Mesenchymal stem cell (in vitro differentiated cells and primary cell): ENCODE measurements around the gene TOX2.

Experiments used
- DNase-seq: peaks from one replicate; pipeline ENCODE4 v3.0.0-alpha.2; 2013
- H2AFZ ChIP-seq: one replicate; pipeline ENCODE4 v1.6.1; 2013; ENCODE audit warnings: low read depth, mild to moderate bottlenecking, control low read depth, inconsistent platforms, low read length, moderate library complexity
- H2AK5ac ChIP-seq: 2 replicates; pipeline ENCODE4 v1.6.1; 2013; ENCODE audit warnings: low read length, moderate library complexity, mild to moderate bottlenecking, inconsistent platforms; ENCODE audit not compliant: severe bottlenecking
- H2BK120ac ChIP-seq: one replicate; pipeline ENCODE4 v1.6.1; 2013; ENCODE audit warnings: low read depth, mild to moderate bottlenecking, inconsistent platforms, low read length, moderate library complexity
- H2BK12ac ChIP-seq, 2 experiments: one replicate each; pipeline ENCODE4 v1.6.1; 2013; ENCODE audit warnings: inconsistent platforms in 2 of 2, low read length in 2 of 2, mild to moderate bottlenecking in 2 of 2, moderate library complexity in 2 of 2, control low read depth in 1 of 2
- H2BK15ac ChIP-seq: one replicate; pipeline ENCODE4 v1.6.1; 2013; ENCODE audit warnings: mild to moderate bottlenecking, low read depth, inconsistent platforms; ENCODE audit not compliant: poor library complexity, severe bottlenecking
- H2BK5ac ChIP-seq: 2 replicates; pipeline ENCODE4 v1.6.1; 2013; ENCODE audit warnings: low read depth, mild to moderate bottlenecking, low read length, control low read depth, inconsistent platforms; ENCODE audit not compliant: poor library complexity, severe bottlenecking
- H3K14ac ChIP-seq, 2 experiments: one replicate each; pipeline ENCODE4 v1.6.1; 2013; ENCODE audit warnings: inconsistent platforms in 2 of 2, low read length in 2 of 2, control low read depth in 1 of 2, mild to moderate bottlenecking in 1 of 2, moderate library complexity in 1 of 2
- H3K18ac ChIP-seq, 2 experiments: one replicate each; pipeline ENCODE4 v1.6.1; 2013; ENCODE audit warnings: inconsistent platforms in 2 of 2, low read length in 2 of 2, control low read depth in 1 of 2, low read depth in 1 of 2, mild to moderate bottlenecking in 1 of 2
- H3K23ac ChIP-seq, 2 experiments: one replicate each; pipeline ENCODE4 v1.6.1; 2013; ENCODE audit warnings: inconsistent platforms in 2 of 2, low read length in 2 of 2, mild to moderate bottlenecking in 2 of 2, moderate library complexity in 2 of 2, control low read depth in 1 of 2
- H3K27ac ChIP-seq: 2 replicates; pipeline ENCODE4 v1.5.1; 2013; ENCODE audit warnings: mild to moderate bottlenecking, moderate library complexity, low read length, control low read depth, inconsistent platforms; ENCODE audit not compliant: poor library complexity, severe bottlenecking
- H3K27me3 ChIP-seq, 2 experiments: 2 replicates each; pipeline versions ENCODE4 v1.6.1 to v1.7.0; 2013; ENCODE audit warnings: low read length in 2 of 2, mild to moderate bottlenecking in 2 of 2, moderate library complexity in 2 of 2, control low read depth in 1 of 2, inconsistent platforms in 1 of 2; ENCODE audit not compliant: control insufficient read depth in 1 of 2, insufficient read depth in 1 of 2
- H3K36me3 ChIP-seq, 2 experiments: 2 replicates each; pipeline versions ENCODE4 v1.6.1 to v1.7.0; 2013; ENCODE audit warnings: low read length in 2 of 2, control low read depth in 1 of 2, inconsistent platforms in 1 of 2, low read depth in 1 of 2, mild to moderate bottlenecking in 1 of 2; ENCODE audit not compliant: insufficient read depth in 2 of 2, control insufficient read depth in 1 of 2
- H3K4ac ChIP-seq, 2 experiments: one replicate each; pipeline ENCODE4 v1.6.1; 2013; ENCODE audit warnings: inconsistent platforms in 2 of 2, low read length in 2 of 2, mild to moderate bottlenecking in 2 of 2, moderate library complexity in 2 of 2, control low read depth in 1 of 2, low read depth in 1 of 2
- H3K4me1 ChIP-seq: 2 replicates; pipeline ENCODE4 v1.6.1; 2013; ENCODE audit warnings: low read depth, low read length, control low read depth; ENCODE audit not compliant: control insufficient read depth, insufficient read depth
- H3K4me2 ChIP-seq: 2 replicates; pipeline ENCODE4 v1.6.1; 2013; ENCODE audit warnings: low read length, mild to moderate bottlenecking, inconsistent platforms; ENCODE audit not compliant: poor library complexity, severe bottlenecking
- H3K4me3 ChIP-seq, 2 experiments: 2 replicates each; pipeline versions ENCODE4 v1.5.1 to v1.7.0; 2013; ENCODE audit warnings: low read length in 2 of 2, mild to moderate bottlenecking in 2 of 2, control low read depth in 1 of 2, low read depth in 1 of 2; ENCODE audit not compliant: insufficient read depth in 1 of 2
- H3K79me1 ChIP-seq: replicated peaks from 2 replicates; pipeline ENCODE4 v1.6.1; 2013; ENCODE audit warnings: mild to moderate bottlenecking, control low read depth, low read length, inconsistent platforms; ENCODE audit not compliant: poor library complexity, severe bottlenecking
- H3K9ac ChIP-seq: 2 replicates; pipeline ENCODE4 v1.7.0; 2013; ENCODE audit warnings: mild to moderate bottlenecking, low read length, moderate library complexity
- H3K9me3 ChIP-seq: 2 replicates; pipeline ENCODE4 v1.7.0; 2013; ENCODE audit warnings: mild to moderate bottlenecking, low read length; ENCODE audit not compliant: control insufficient read depth
- H4K8ac ChIP-seq: one replicate; pipeline ENCODE4 v1.6.1; 2013; ENCODE audit warnings: inconsistent platforms, mild to moderate bottlenecking, low read length, moderate library complexity
- H4K91ac ChIP-seq: one replicate; pipeline ENCODE4 v1.6.1; 2013; ENCODE audit warnings: mild to moderate bottlenecking, low read length, inconsistent platforms
- WGBS: methylation state at CpG from one replicate; pipeline ENCODE4 v1.1.7; 2013; ENCODE audit warnings: mixed read lengths; 5-methylcytosine and 5-hydroxymethylcytosine counted together

Gene TOX2

DNA sequence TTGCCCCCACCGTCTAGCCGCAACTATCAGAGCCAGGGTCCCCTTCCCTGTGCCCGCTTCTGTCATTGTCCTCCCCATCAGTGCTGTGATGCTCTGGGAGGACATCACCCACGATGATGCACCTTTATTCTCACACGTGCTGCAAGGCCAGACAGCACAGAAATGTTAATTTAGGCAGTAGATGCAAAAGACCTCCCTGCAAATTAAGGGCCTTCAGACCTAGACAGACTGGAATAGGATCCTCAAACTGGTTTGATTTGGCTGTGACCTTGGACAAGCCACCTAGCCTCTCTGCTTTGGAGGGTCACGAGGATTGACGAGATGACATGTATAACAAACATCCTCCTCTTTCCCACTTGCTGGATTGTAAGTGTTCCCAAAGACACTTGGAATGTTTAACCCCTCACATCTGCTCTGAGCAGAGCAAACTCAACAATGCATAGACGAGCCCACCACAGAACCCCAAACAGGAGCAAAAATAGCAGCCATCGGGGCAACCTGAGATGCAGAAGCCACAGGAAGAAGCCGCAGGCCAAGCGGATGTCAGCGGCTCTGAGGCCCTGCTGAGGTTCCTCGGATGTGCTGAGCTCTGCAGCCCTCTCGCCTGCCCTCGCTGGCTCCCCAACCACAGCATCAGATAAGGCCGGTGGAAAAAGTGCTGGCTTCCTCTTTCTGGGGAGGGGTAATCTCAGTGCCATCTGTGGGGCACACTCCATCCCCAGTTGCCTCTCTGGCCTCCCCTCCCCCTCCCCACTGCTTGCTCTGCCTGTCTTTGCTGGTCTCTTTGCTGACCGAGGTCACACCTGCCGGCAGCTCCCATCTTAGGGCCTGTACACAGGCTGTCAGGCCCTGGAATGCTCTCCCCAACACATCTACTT, 35.3 kb downstream of the TOX2 start:
- H3K27ac ChIP-seq, result no peak overlapping the region
- no peak overlapping the region for H3K23ac ChIP-seq
- peak overlapping the region; percentile 44 for H2BK15ac ChIP-seq
- H3K4ac ChIP-seq, result peak overlapping the region; percentile 73 to 90
- no peak overlapping the region for H3K4me2 ChIP-seq
- WGBS, result 30% methylated on average over 18 of the region's 18 CpGs
- no peaks in the 10 kb centered on the region for H3K9me3 ChIP-seq
- peak overlapping the region in 1 of 2 experiments; percentile 5 for H3K14ac ChIP-seq
- peak overlapping the region; percentile 39 for H2BK120ac ChIP-seq
- H4K91ac ChIP-seq, result peak overlapping the region; percentile 70
- H2AK5ac ChIP-seq, result no peak overlapping the region
- peak overlapping the region; percentile 44 to 88 for H3K18ac ChIP-seq
- peaks cover 20% of the 10 kb centered on the region for H3K4me1 ChIP-seq
- no peak overlapping the region for H3K4me3 ChIP-seq
- H2BK5ac ChIP-seq, result no peak overlapping the region
- peaks cover 0 to 8% of the 10 kb centered on the region in 2 experiments for H3K27me3 ChIP-seq
- peak; percentile 78 for DNase-seq
- H3K79me1 ChIP-seq, result no peaks in the 10 kb centered on the region
- no peak overlapping the region for H2AFZ ChIP-seq
- no peaks in the 10 kb centered on the region for H3K36me3 ChIP-seq
- no peak overlapping the region for H3K9ac ChIP-seq
- peak overlapping the region; percentile 90 for H4K8ac ChIP-seq
- H2BK12ac ChIP-seq, result peak overlapping the region; percentile 87 to 94

DNA sequence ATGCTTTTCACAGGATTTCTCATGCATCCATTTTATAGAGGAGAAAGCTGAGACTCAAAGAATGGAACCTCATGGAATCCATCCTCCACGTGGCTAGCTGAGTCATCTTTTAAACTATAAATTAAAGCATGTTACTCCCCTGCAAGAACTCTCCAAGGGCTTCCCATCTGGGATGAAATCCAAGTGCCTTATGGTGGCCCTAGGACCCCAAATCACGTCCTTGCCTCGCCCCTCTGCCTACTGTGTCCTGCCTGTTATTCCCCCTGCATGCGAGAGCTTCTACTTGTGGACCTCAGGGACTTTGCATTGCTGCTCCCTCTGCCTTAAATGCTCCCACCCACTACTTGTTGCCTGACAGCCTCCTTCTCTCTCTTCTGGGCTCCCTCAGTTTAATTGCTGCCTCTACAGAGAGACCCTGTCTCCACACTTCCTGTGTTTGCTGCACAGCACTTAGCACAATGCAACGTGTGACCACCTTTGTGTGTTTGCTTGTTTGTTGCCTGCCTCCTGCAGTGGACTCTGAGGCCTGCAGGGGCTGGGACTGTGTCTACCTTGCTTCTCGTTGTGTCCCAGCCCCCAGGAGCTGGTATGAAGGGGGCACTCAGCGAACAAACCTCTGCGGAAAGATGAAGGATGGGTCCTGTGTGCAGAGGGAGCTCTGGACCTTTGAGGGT, 39.4 kb downstream of the TOX2 start:
- Histone ChIP-seq H3K79me1 (no peaks in the 10 kb centered on the region), H3K9ac (peak overlapping the region; percentile 82), H3K4ac (peak overlapping the region; percentile 82 to 93), H3K14ac (peak overlapping the region in 1 of 2 experiments; percentile 84), H3K9me3 (no peaks in the 10 kb centered on the region), H3K4me1 (peaks cover 22% of the 10 kb centered on the region), H2AFZ (no peak overlapping the region), H3K4me2 (no peak overlapping the region), H4K91ac (peak overlapping the region; percentile 88), H3K4me3 (no peak overlapping the region), H2AK5ac (no peak overlapping the region), H3K36me3 (no peaks in the 10 kb centered on the region), H2BK15ac (peak overlapping the region; percentile 78), H3K27ac (no peak overlapping the region), H2BK5ac (no peak overlapping the region), H3K27me3 (no peaks in the 10 kb centered on the region), H2BK120ac (peak overlapping the region; percentile 54), H3K23ac (peak overlapping the region in 1 of 2 experiments; percentile 5), H4K8ac (peak overlapping the region; percentile 97), H2BK12ac (peak overlapping the region; percentile 96 to 98), H3K18ac (peak overlapping the region; percentile 90 to 97)
- DNase-seq, result peak; percentile 63
- 45% methylated on average over 8 of the region's 8 CpGs for WGBS

DNA sequence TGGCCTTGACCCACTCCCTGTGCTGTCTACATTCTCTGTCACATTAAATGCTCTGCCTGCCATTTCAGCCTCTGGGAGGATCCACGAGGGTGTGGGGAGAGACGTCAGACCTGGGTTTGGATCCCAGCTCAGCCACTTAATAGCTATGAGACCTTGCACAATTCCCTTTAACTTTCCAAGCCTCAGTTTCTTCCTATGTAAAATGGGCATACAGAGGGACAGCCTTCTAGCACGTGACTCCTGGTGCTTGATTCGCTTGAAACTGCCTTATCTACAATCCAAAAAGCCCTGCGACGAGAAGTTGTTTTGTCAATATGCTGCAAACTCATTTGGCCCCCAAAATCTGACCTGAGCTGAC, 40.0 kb downstream of the TOX2 start:
- no peaks in the 10 kb centered on the region for H3K27me3 ChIP-seq
- peak overlapping the region; percentile 54 for H2BK120ac ChIP-seq
- H3K27ac ChIP-seq, result no peak overlapping the region
- H3K79me1 ChIP-seq, result no peaks in the 10 kb centered on the region
- H3K4ac ChIP-seq, result peak overlapping the region; percentile 46 to 93
- WGBS, result 59% methylated on average over 6 of the region's 6 CpGs
- peaks cover 22% of the 10 kb centered on the region for H3K4me1 ChIP-seq
- no peak overlapping the region for H2AFZ ChIP-seq
- peak overlapping the region; percentile 93 to 98 for H2BK12ac ChIP-seq
- H4K8ac ChIP-seq, result peak overlapping the region; percentile 97
- H2AK5ac ChIP-seq, result no peak overlapping the region
- peak overlapping the region; percentile 88 for H4K91ac ChIP-seq
- H3K36me3 ChIP-seq, result no peaks in the 10 kb centered on the region
- DNase-seq, result no peak
- no peak overlapping the region for H3K23ac ChIP-seq
- peak overlapping the region in 1 of 2 experiments; percentile 27 for H3K4me3 ChIP-seq
- H3K4me2 ChIP-seq, result no peak overlapping the region
- peak overlapping the region in 1 of 2 experiments; percentile 84 for H3K14ac ChIP-seq
- H3K18ac ChIP-seq, result peak overlapping the region; percentile 90 to 97
- H2BK5ac ChIP-seq, result no peak overlapping the region
- H3K9me3 ChIP-seq, result no peaks in the 10 kb centered on the region
- peak overlapping the region; percentile 56 for H2BK15ac ChIP-seq
- peak overlapping the region; percentile 82 for H3K9ac ChIP-seq
